Posterior cingulate gyrus (tissue), 11 donors: ENCODE measurements around the gene MAP2K1.

Source experiments
- DNase-seq, 10 donors: peaks; one replicate each; pipeline versions ENCODE4 v3.0.0 to v3.0.0-alpha.2; 2020 to 2021; ENCODE audit warnings: mixed read lengths in 3 of 10
- intact Hi-C: fragments of 100-400 bp; cut with DNase I; formaldehyde crosslinking; loops from one replicate; pipeline ENCODE4 v1.15.1; 2023

Gene MAP2K1

GRCh38 chr15:66472176-66472999, 85.7 kb downstream of the MAP2K1 start:
- intact Hi-C loops = no loop called here
- DNase-seq = peak in 1 of 10 donors; percentile 17

- intact Hi-C loops = no loop called here
- no peak for DNase-seq
These were observed 87.4 kb downstream of the MAP2K1 start for GRCh38 chr15:66474135-66474534.

DNA sequence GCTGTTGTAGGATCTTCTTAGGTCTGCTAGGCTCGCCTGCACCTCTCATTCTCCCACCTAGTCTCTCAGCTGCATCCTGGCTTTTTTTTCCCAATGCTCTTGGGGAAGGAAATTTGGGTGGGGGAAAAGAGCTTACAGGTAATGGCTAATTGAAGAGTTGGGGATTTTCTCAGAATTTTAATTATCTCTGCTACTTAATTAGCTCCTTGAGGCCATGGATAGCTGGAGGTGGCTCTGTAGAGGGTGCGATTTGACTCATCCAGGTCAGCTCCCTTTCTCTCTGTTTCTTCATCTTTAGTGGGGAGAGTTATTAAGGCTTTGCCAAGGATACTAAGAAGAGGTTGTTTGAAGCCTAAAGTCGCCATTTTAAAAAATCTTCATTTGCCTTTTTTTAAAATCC, 88.3 kb downstream of the MAP2K1 start:
- DNase-seq = no peak
- intact Hi-C loops = no loop called here

GRCh38 chr15:66476535-66476934, 89.8 kb downstream of the MAP2K1 start:
- DNase-seq = peak in 4 of 10 donors; percentile 28 to 88 (median 60)
- intact Hi-C loops = no loop called here

DNA sequence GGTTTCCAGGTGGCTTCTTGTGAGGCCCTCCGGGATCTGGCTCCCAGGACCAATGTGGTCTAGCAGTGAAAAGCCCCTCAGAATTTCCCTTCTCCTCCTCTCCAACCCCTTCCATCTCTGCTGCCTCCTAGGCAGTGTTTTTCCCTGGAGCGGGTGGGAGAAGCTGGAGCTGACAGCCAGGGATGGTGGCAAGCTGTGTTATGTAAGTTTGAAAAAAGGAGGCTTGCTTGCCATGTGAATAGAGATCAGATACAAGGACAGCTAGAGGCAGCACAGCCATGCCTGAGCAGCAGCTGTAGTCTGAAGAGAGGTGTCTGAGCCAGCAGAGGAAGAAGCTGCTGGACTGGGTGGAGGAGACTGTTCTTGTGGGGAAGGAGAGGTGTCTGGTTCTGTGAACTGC, 90.3 kb downstream of the MAP2K1 start:
- intact Hi-C loops = no loop called here
- DNase-seq = peak in 8 of 10 donors; percentile 24 to 93 (median 62)

GRCh38 chr15:66480267-66480666, 93.6 kb downstream of the MAP2K1 start:
- no peak for DNase-seq
- intact Hi-C loops = no loop called here

DNA sequence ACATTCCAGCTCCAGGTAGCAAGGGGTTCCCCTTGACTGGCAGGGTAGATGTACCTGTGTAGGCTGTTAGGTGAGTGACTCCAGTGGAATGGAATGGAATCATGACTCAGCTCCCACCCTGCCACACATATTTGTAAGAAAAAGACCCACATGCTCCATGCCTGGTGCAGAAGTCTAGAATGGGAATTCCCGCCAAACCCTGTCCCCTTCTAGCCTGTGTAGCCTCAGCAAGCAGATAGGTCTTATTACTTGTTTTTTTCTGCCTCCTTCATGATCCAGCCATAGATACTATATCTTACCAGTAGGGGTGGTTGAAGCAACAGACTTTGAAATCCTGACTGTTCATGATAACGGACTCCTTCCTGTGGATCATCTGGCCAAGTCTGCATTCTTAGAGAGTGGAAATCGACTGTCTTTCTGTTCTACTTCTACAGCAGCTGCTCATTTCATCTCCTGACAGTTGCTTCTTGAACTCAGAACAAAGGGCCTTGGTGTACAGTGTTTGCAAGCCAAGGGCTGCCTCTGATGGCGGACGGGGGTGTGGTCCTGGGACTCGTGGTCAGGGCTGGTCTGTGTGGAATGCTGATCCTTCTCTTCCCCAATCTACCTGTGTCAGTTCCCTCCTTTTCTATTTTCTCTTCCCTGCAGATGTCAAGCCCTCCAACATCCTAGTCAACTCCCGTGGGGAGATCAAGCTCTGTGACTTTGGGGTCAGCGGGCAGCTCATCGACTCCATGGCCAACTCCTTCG, 94.6 kb downstream of the MAP2K1 start:
- no peak for DNase-seq
- intact Hi-C loops = no loop called here

GRCh38 chr15:66482539-66482938, 95.8 kb downstream of the MAP2K1 start:
- DNase-seq = peak in 8 of 10 donors; percentile 32 to 91 (median 64)
- intact Hi-C loops = no loop called here

DNA sequence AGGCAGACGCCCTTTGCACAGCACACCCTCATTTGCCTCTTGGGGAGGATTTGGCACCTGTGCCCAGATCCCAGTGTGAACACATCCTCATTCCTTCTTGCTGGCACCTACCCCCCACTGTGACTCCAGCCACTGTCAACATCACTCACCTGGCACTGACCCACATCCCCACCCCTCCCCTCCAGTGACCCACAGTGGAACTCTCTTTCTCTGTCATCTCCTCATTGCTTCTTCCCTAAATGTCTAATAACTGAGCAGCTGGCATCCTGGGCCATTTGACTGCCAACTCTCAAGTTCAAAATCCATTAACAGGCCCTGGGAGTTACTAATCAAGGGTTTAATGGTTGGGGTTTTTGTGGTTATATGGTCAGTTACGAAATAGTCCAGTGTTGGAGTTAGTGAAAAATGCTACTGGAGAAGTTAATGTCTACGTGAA, 96.4 kb downstream of the MAP2K1 start:
- intact Hi-C loops = no loop called here
- no peak for DNase-seq

DNA sequence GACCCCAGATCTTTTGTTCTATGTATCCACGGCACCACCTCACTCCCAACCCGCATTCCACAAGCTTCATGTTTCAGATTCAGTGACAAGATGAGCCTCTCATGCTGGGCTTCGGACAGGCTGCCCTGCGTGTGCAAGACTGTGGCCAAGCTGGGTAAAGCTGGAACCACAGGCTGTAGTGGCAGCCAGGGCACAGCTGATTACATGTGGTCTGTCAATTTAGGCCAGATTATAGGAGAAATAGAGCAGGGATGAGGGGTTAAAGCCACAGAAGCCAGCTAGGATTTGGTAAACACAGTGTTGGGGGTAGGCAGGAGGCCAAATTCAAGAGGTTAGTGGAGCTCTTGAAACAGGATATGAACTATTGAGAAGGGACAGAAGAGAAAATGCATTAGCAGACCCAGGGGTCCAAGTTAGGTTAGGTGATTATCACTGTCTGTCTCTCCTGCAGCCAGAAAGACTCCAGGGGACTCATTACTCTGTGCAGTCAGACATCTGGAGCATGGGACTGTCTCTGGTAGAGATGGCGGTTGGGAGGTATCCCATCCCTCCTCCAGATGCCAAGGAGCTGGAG, 97.9 kb downstream of the MAP2K1 start:
- intact Hi-C loops = no loop called here

DNA sequence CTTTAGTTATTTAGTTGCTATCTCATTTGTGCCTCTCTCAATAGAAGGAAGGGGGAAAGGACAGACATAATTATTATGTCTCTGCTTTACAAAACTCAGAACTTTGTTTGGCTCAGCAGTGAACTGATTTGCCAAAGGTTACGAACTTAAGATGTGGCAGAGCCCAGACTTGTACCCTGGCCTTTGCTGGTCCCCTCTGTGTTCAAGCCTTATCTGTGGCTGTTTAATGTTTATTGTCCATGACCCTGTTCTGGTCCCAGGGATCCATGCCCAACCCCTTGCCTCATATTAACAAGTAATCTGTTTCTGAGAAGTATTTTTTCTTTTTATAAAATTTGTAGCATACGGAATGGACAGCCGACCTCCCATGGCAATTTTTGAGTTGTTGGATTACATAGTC, 100.2 kb downstream of the MAP2K1 start:
- no peak for DNase-seq
- intact Hi-C loops = no loop called here

More for the DNA sequence above, 97.9 kb downstream of the MAP2K1 start:
- no peak for DNase-seq

DNA sequence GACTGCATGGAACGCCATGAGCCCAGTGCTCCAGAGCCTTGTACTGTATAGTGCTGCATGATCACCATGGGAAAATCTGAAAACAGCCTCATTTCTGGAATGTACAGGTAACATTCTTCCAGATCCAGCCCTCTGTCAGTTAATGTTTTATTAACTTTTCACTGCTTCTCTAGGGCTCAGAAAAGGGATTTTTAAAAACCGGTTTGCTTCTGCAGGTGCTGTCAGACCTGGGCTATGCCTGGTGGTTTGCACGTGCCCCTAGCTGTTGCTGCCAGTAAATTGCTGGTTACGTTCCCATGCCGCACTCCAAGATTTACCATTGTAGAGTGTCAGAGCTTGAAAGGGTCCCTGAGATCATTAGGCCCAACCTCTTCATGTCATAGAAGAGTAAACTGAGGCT, 101.8 kb downstream of the MAP2K1 start:
- intact Hi-C loops = no loop called here
- no peak for DNase-seq

GRCh38 chr15:66489179-66489791, 102.6 kb downstream of the MAP2K1 start:
- intact Hi-C loops = no loop called here

DNA sequence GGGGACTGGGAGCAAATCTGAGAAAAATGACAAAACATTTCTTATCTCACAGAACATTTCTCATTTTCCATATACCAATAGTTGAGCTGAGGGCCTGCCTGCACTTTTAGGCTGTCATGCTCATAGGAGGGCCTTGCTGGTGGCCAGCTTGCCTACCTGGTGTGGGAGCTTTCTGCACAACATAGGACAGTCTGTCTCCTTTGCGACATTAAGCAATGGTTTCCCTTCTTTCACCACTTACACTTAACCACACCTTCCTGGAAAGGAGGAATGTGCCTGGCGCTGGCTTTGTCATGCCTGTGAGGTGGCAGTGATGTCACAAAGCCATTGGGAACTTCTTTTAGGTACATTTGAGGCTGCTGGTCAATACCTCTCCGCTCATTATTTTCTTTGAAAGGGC, 105.1 kb downstream of the MAP2K1 start:
- DNase-seq = no peak
- intact Hi-C loops = no loop called here

More at GRCh38 chr15:66489179-66489791, 102.6 kb downstream of the MAP2K1 start:
- DNase-seq = no peak

- intact Hi-C loops = no loop called here
- DNase-seq = no peak
These were observed 107.5 kb downstream of the MAP2K1 start for GRCh38 chr15:66494262-66494661.

DNA sequence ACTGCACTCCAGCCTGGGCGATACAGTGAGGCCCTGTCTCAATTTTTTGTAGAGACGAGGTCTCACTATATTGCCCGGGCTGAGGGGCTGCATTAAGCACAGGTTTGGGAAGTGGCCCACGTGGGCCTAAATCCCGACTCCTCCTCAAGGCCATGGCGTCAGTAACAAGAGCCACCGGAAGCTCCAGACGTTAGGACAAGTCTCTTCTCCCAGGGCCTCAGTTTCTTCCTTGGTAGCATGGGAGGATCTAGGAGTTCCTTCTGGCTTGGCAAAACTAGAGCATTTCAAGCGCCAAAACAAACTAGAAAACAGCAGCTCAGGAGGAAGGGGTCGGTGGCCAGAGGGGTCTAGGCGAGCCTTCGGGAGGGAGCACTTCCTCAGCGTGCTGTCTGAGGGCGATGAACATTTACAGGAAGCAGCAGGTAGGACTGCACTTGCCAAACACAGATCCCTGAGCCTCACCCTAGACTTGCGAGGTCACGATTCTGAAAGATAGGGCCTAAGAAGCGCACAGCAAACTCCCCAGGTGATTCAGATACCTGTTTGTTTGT, 110.3 kb downstream of the MAP2K1 start:
- no peak for DNase-seq
- intact Hi-C loops = loop anchor here (1.0 to 5.0 kb wide), 2 partner anchors 111 to 205 kb away; partner anchors contain the start of genes DIS3L and MAP2K1

DNA sequence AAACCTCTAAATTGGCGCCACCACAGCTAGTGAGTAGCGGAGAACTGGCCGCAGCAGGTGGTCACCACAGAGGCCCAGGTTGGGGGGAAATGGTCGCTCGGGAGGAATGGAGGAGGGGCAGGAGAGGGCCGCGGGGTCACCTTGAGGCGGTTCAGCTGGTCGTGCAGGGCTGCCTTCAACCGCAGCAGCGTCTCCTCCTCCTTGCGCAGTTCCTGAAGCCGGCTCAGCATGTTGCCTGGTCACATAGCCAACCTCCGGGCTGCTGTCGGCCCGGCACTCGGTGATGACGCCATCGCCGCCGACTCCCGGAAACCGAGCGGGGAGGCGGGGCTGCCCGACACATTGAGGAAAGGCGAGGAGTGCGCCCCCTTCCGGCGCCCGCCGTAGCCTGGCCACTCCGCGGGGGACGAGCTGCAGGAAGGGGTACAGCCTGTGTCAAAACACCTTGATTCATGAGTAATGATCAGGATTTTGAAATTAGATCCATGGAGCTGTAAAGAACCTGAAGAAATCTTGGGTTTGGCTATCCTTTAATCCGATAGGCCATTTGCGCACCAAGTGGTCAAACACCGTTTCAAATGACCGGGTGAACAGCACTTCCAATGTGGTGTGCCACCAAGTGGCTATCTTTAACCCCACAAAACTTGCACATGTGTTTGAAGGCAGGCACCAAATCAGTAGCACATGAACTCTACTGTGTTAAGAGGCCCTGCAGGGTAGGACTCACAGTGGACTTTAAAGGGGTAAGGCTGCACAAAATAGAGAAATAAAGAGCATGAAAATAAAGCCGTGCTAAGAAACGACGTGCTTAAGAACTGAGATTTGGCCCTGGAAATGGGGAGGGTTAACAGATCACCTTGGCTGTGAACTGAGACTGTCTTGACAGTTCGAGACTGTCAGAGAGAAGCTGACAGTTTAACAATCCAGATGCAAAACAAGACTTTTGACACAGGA, 111.1 kb downstream of the MAP2K1 start, which contains the start of gene SNAPC5:
SNAPC5 (minus strand) TSS at position 261 of the 954 bp plus-strand sequence; CDS start at position 230, 31 bp downstream.
- intact Hi-C loops = loop anchor here (1.0 to 5.0 kb wide), 2 partner anchors 111 to 205 kb away; partner anchors contain the start of genes DIS3L and MAP2K1
- DNase-seq = peak; percentile 92 to 100 (median 96)

- intact Hi-C loops = loop anchor here (5.0 kb wide), 1 partner anchor 206 kb away; the partner anchor contains the start of gene DIS3L
- DNase-seq = no peak
These were observed 112.0 kb downstream of the MAP2K1 start for GRCh38 chr15:66498501-66499386.
